GM19193 (cell line): ENCODE data around the gene SLC37A1.

Source experiments
- POLR2A ChIP-seq: IDR thresholded peaks from 4 replicates; pipeline ENCODE4 v1.6.1; 2011; ENCODE audit not compliant: insufficient read depth, insufficient read length; ENCODE audit errors: extremely low read depth

Gene SLC37A1

GRCh38 chr21:42547001-42547905 lies 33.6 kb downstream of the SLC37A1 start:
- TF ChIP-seq POLR2A, result no peak

- TF ChIP-seq POLR2A, result no peak
Measured at GRCh38 chr21:42547906-42548365, 34.3 kb downstream of the SLC37A1 start.

- no peak for TF ChIP-seq POLR2A
Measured at GRCh38 chr21:42548687-42549406, 35.2 kb downstream of the SLC37A1 start.

GRCh38 chr21:42550817-42551216 lies 37.2 kb downstream of the SLC37A1 start:
- no peak for TF ChIP-seq POLR2A

- no peak for TF ChIP-seq POLR2A
Measured at GRCh38 chr21:42552407-42553336, 39.0 kb downstream of the SLC37A1 start.

GRCh38 chr21:42553435-42553834 lies 39.8 kb downstream of the SLC37A1 start:
- TF ChIP-seq POLR2A, result no peak

- TF ChIP-seq POLR2A, result no peak
Measured at GRCh38 chr21:42554251-42554961, 40.8 kb downstream of the SLC37A1 start.

- no peak for TF ChIP-seq POLR2A
Measured at GRCh38 chr21:42555756-42556438, 42.2 kb downstream of the SLC37A1 start.

- no peak for TF ChIP-seq POLR2A
Measured at GRCh38 chr21:42556476-42556875, 42.8 kb downstream of the SLC37A1 start.

- TF ChIP-seq POLR2A, result no peak
Measured at GRCh38 chr21:42556960-42557359, 43.3 kb downstream of the SLC37A1 start.

GRCh38 chr21:42557420-42557819 lies 43.8 kb downstream of the SLC37A1 start:
- no peak for TF ChIP-seq POLR2A

- no peak for TF ChIP-seq POLR2A
Measured at GRCh38 chr21:42558368-42558767, 44.7 kb downstream of the SLC37A1 start.

- no peak for TF ChIP-seq POLR2A
Measured at GRCh38 chr21:42558846-42559245, 45.2 kb downstream of the SLC37A1 start.
